Activated CD4-positive, alpha-beta T cell treated with anti-CD3 and anti-CD28 coated beads for 1 hour (primary cell): Measurements from ENCODE around the gene DYNLT4.
"Not testable (repeated sequence)": the region's sequence is repeated elsewhere in the genome, so short reads cannot be mapped to it uniquely, and the experiment has no call there.

Source experiments
- DNase-seq: peaks from one replicate; pipeline ENCODE4 v3.0.0-alpha.2; 2020

The DYNLT4 gene

DNA sequence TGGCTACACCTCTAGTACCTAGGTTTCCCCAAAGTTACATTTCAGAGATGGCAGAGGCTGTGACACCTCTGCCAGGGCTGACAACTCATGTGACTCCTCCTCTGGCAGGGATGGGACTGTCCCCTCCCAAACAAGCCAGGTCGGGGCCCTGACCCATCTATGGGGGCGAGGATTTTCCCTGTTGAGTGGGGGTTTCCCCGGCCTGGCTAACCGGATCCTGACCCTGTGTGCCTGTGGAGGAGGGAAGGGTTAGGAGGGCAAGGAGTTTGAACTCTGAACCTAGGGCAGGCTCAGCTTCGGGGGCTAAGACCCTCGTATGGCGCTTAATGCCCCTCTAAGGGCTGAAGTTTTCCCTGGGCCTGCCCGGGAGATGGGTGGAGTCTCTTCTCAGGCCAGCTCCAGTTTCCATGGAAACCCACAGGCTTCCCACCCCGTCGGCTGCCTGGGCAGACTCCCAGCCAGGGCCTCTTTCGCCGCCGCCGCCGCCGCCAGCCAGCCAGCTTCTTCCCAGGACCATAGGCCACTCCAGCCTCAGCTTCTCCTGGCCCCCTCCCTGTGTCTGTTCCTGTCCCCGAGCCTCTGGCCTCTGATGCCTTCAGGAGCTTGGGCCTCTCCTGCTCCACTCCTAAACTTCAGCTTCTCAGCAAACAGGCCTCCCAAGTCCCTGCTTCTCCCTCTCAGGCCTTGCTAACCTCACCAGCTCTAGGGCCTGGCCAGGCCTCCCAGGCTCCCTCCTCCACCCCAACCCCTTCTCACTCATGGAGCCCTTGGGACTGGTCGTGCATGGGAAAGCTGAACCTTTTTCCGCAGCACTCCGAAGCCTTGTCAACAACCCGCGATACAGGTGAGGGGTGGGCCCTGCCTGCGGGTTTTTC is 1.1 kb upstream of the DYNLT4 start, which contains the start of gene BTBD19:
BTBD19 (plus strand) TSS at position 461 of the 875 bp plus-strand sequence; CDS start at position 759, 298 bp downstream.
- no peak for DNase-seq

DNA sequence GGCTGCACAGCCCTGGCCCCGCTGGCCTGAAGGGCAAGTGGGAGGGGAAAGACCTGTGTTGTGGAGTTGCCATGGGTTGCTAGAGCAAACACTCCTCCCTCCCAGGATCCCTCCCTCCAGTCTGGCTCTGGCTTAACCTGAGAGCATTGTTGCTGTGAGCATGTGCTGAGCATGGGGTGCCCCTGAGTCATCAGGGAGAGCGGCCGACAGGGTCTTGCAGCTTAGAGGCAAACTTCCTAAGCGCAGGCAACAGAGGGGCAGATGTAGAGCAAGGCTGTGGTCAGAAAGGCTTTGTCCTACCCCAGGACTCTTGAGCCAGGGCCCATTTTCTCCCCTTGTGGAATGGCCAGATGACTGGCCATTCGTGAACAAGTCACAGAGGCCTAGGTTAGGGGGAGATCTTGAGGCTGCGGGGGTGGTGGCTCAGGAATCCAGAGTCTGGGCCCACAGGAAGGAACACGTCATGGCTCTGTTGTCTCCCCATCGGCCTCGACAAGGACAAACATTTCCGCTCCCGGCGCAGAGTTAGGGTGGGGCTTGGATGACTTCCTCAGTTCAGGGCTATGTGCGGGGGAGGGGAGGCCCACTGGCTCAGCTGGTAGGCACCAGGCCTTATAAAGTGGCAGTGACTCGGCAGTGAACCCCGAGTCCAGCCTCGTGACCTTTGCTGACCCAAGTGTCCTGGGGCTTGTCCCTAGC is 362 bp upstream of the DYNLT4 start:
- DNase-seq, result peak; percentile 83

DNA sequence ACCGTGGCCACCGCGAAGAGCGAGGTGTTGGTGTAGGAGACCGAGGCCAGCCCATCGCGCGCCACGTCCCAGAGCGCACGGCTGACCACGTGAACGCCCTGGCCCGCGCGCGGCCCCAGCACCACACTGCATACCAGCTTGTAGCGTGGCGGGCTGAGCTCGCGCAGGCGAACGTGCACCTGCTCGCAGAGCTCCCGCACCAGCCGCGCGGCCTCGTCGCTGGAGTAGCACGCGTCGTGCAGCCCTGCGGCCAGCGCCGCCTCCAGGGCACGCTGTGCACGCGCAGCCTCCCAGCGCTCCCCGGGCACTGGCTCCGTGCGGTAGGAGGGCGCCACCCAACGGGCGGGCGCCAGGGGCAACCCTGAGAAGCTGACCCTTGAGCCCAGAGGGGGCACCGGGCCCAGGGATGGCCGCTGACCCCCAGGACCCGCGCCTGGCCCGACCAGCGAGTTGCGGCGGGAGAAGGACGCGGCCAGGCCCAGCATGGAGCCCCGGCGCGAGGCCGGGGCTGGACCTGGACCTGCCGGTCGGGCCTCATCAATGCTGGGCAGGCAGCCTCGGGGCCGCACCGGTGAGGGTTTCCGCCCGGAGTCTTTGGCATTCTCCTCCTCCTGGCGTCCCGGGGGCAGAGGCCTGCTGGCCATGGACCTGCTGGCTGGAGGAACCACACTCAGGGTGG is 987 bp downstream of the DYNLT4 start:
- DNase-seq, result no peak

DNA sequence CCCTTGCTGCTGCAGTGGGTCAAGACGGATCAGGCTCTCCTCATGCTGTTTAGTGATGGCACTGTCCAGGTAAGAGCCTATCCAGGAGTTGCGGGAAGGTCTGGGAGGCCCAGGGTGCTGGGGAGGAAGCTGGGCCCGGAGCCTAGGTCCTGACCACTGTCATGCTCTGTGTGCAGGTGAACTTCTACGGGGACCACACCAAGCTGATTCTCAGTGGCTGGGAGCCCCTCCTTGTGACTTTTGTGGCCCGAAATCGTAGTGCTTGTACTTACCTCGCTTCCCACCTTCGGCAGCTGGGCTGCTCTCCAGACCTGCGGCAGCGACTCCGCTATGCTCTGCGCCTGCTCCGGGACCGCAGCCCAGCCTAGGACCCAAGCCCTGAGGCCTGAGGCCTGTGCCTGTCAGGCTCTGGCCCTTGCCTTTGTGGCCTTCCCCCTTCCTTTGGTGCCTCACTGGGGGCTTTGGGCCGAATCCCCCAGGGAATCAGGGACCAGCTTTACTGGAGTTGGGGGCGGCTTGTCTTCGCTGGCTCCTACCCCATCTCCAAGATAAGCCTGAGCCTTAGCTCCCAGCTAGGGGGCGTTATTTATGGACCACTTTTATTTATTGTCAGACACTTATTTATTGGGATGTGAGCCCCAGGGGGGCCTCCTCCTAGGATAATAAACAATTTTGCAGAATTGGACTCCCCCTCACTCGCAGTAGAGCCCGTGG is 1.7 kb downstream of the DYNLT4 start:
- DNase-seq, result no peak

DNA sequence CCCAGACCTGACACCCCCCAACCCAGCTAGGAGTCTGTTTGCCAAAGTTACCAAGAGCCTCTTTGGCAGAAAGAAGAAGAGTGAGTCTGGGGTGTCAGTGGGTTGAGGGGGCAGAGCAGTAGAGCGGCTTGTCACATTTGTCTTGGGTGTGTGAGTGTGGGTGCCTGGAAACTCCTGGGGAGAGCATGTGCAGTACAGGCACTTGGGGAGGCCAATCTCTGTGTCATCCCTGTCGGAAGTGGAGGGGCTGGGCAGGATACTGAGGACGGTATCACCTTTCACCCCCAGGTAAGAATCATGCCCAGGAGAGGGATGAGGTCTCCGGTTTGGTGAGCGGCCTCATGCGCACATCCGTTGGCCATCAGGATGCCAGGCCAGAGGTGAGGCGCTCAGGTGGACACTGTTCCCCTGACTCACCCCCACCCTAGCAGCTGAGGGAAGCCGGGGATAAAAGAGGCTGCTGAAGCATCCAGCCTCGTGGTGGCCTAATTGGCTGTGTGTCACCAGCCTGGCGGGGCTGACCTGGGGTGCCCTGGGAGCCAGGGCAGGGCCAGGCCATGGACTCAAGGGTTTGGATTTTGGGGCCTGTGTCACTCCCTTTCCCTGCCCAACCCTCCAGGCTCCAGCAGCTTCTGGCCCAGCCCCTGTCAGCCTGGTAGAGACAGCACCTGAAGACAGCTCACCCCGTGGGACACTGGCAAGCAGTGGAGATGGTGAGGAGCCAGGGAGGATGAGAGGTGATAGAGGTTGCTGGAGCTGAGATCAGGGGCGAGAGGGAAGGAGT is 3.6 kb downstream of the DYNLT4 start:
- no peak for DNase-seq

DNA sequence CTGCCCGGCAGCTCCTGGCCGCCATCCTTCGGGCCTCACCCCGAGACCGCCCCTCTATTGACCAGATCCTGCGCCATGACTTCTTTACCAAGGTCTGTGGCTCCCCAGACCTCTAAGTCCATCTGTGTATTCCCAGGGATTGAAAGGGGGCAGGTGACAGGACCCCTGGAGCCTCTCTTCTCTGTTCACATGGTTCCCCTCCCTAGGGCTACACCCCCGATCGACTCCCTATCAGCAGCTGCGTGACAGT is 4.2 kb downstream of the DYNLT4 start:
- DNase-seq, result no peak

DNA sequence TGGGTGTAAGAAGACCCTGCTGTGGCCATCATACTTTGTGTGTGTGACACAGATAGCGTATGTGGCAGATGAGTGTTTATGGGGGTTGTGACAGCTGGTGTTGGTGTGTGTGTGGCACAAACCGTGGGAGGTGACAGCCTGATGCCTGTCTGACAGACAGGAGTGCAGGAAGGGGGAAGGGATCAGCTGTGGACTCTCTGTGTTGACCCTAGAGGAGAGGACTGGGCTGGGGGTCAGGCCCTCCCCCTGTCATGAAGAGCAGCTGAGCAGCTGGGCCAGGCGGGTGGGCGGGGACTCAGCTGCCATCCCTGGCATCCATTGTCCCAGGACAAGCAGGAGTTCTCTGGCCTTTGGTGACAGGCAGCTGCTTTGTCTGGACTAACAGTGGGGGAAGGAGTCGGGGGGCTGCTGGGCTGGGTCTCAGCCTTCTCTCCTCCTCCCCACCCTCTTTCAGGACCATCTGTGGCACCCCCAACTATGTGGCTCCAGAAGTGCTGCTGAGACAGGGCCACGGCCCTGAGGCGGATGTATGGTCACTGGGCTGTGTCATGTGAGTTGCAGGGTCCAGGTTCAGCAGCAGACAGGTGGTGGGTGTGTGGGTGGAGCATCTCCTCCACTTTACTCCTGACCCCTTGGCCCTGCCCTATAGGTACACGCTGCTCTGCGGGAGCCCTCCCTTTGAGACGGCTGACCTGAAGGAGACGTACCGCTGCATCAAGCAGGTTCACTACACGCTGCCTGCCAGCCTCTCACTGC is 4.7 kb downstream of the DYNLT4 start:
- no peak for DNase-seq

DNA sequence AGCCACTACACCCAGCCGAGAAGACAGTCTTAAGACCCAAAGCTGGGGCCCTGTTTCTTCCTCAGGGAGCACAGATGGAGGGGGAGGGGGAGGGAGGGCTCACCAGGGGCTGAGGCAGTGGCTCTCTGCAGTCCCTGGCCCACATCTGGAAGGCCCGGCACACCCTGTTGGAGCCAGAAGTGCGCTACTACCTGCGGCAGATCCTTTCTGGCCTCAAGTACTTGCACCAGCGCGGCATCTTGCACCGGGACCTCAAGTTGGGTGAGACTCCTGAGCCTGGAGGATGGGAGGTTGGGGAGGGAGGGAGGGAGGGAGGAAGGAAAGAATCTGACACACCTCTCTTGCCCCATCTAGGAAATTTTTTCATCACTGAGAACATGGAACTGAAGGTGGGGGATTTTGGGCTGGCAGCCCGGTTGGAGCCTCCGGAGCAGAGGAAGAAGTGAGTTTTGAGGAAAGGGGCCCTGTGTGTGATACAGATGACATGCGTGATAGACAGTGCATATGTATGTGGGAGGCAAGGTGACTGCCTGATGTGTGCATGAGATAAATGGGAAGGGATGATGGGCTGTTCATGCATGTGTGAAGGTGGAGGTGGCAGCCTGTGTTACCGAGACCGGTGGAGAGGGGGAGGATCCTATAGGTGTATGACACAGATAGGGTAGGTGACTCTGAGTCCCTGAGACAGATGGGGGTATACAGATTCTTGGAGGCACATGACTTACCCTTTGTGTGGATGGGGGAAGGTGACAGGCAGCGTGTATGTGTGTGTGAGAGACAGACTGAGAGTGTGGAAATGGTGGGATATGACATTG is 5.5 kb downstream of the DYNLT4 start:
- no peak for DNase-seq

DNA sequence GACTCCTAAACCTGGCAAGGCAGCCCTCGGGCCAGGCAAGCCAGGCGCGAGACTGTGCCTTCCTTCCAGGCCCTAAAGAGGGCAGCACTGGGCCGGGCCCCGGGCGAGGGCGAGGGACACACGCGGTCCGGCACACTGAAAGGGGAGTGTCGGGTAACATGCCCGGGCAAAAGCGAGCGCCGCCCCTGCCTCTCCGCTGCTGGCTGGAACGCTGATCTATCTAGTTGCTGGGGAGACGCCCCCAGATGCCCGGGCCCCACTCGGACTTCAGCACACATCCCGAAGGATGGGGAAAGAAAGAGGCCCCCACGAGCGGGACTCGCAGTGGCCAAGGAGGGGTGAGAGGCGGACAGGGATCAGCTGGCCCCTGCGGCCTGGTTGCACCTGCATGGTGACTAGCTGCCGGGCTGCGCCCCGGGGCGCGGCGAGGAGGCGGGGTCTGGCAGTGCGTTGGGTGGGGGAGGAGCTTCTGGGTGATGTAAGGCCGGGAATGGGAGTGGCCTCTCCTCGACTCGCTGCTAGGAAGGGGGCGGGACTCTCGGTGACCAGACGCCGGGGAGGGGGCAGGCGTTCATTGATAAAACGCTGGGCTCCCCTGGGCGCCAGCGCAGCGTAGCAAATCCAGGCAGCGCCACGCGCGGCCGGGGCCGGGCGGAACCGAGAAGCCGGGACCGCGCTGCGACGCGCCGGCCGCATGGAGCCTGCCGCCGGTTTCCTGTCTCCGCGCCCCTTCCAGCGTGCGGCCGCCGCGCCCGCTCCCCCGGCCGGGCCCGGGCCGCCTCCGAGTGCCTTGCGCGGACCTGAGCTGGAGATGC is 7.2 kb downstream of the DYNLT4 start, which contains the start of gene PLK3:
PLK3 (plus strand) TSS at position 608 of the 815 bp plus-strand sequence; CDS start at position 695, 87 bp downstream.
- DNase-seq, result peak; percentile 98

DNA sequence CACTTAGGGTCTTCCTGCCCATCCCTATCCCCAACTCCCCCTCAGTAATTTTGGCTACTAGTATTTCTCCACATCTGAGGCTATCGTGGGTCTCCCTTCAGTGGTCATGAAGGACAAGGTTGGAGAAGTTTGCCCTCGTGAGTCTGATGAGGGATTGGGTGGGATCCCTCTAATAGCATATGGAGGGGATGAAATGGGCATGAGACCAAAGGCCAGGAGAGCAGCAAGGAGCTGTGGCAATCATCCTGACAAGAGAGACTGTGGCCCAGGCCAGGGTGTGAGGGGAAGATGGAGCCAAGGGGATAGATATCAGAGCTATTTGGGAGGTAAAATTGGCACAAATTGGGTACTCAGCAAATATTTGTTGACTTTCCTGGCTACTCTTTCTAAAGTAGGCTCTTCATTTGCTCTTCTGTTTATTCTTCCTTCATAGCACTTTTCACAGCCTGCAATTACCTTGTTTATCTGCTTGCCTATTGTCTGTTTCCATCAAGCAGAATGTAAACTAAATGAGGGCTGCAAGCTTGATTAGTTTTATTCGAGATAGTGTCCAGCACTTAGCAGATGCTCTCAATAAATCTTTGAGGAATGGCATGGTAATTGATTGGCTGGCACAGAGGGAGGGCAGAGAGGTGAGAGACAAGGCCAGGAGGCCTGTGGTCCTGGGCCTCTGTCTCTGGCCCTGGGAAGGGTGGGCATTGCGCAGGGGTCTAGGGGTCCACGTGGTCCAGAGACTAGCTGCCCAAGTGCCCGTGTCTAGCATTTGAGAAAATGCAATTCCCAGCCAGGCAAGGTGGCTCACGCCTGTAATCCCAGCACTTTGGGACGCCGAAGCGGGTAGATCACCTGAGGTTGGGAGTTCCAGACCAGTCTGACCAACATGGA is 8.4 kb downstream of the DYNLT4 start:
- no peak for DNase-seq

DNA sequence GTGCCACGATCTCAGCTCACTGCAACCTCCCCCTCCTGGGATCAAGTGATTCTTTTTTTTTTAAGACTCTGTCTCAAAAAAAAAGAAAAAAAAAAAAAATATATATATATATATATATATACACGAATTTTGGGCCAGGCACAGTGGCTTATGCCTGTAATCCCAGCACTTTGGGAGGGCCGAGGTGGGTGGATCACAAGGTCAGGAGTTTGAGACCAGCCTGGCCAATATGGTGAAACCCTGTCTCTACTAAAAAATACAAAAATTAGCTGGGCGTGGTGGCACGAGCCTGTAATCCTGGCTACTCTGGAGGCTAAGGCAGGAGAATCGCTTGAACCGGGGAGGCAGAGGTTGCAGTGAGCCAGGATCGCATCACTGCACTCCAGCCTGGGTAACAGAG is 9.3 kb downstream of the DYNLT4 start:
- DNase-seq, result not testable (repeated sequence)

DNA sequence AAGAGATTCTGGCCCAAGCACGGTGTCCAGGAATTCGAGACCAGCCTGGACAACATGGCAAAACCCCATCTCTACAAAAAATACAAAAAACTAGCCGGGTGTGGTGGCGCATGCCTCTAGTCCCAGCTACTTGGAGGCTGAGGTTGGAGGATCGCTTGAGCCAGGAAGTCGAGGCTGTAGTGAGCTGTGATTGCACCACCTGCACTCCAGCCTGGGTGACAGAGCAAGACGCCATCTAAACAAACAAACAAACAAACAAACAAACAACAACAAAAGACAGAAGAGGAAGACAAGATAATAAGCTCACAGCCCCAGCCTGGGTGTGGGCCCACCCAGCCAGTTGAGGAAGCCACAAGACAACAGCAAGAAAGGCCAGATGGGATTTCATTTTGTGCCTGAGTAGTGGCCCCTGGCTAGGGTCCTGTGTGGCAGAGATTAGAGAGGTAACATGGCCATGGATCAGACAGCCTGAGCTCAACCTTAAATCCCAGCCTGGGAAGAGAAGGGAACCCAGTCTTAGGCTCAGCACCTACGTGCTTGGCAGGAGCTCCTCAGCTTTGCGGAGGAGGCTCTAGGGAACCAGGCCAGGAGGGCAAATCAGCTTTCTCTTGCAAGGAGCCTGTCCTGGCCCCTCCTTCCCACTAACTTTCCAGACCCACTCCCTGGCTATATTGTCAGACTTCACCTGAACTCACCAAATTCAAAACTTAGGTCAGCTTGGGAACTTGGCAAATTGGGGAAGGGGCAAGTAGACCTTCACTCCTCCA is 14.2 kb downstream of the DYNLT4 start:
- DNase-seq, result no peak

DNA sequence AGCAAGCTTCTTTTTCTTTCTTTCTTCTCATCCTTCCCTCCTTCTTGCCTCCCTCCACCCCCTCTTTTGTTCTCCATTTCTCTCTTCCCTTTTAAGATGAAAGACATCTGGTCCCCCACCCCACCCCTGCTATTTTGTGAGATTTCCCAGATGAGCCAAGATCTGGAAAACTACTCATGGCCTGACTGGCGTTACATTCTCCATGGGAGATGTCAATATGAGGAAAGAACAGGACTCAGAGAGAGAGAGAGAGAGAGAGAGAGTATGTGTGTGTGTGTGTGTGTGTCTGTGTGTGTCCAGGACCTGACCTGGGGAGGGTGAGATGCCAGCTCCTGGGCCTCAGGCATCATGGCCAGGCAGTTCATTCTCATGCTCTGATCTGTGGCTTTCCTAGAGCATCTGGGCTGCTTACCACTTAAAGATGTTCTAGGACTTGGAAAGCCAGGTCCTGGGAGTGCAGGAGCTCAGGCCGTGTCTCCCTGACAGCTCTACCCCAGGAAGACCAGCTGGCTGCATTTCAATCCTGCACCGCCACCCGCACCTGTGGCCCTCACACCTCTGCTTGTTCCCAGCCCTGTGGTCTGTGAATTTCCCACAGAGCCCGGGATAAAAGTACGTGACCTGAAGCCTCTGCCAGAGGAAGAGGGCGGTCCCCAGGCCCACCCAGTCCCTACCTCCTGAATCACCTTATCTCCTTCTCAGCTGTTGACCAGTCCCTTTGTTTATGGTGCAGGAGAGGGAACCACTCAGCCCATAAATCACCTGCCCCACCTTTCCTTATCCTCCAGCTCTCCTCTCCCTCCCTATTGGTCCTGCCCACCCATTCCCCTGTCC is 16.0 kb downstream of the DYNLT4 start:
- no peak for DNase-seq

DNA sequence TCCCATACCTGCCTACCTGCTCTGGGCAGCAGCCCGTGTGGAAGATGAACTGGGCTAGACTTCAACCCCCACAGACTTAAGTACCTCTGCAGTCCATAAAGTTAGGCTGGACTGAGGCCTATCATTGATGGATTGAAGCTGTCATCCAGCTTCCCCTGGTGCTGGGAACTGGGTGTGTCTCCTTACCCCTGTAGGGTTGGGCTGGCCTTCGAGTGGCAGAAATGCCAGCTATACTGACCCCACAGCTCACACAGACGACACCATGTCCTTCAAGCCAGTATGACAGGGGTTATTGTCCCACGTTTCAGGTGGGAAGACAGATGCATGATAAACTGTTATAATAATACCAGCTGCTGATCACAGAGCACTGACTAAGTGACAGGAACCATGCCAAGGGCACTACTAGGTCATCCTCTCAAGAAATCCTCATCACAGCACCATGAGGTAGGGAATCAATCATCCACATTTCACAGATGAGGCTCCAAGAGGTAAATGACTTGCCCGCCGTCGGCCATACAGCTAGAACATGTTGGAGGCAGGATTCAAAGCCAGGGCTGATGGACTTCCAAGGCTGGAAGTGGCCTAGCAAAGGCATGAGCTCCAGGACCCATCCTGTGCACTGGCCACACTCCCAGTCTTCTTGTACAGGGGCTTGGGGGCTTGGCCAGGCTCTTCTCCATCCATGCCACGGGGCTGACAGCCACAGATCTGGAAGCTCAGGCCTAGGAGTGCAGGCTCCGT is 18.9 kb downstream of the DYNLT4 start, which contains the start of gene BEST4:
BEST4 (minus strand) TSS at position 51 of the 741 bp plus-strand sequence. CDS start 465 bp downstream, outside the sequence.
- DNase-seq, result no peak

DNA sequence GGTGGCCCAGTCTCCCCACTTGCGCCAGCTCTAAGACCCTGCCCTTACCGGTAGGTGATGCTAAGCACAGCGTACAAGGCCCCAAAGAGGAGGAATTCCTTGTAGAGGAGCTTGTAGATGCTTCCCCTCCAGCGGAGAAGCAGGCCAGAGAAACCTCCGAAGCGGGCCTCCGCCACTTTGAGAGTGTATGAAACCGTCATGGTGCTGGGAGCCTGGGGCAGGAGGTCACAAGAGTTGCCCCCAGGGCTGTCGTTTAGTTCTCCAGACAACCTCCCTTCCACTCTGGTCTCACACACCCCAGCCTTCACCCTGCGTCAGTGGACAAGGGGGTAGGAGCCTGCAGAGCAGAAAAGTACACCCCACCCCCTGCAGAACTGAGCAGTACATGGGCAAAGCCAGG is 19.6 kb downstream of the DYNLT4 start:
- no peak for DNase-seq
